OCI-LY1 (cell line): Measurements from ENCODE around the gene OSR1.

Experiments
- H2AFZ ChIP-seq: fragments of 200-600 bp; sonication (generic), shearing (Covaris generic); 2 replicates; pipeline ENCODE4 v1.6.0; 2014; ENCODE audit warnings: antibody characterized with exemption, mild to moderate bottlenecking, low read length
- H3F3A ChIP-seq: fragments of 200-600 bp; sonication (generic), shearing (Covaris generic); 2 replicates; pipeline ENCODE4 v1.6.0; 2014; ENCODE audit warnings: mild to moderate bottlenecking, antibody characterized with exemption, low read length, moderate library complexity; ENCODE audit not compliant: insufficient read depth
- H3K27ac ChIP-seq: fragments of 200-600 bp; sonication (generic); 2 replicates; pipeline ENCODE4 v1.5.1; 2014; ENCODE audit warnings: low read length, mixed run types, mild to moderate bottlenecking, low read depth; ENCODE audit not compliant: poor library complexity, severe bottlenecking
- H3K27me3 ChIP-seq: fragments of 200-600 bp; sonication (generic); 2 replicates; pipeline ENCODE4 v1.6.0; 2014; ENCODE audit warnings: antibody characterized with exemption, mild to moderate bottlenecking, low read length, moderate library complexity; ENCODE audit not compliant: insufficient read depth
- H3K36me3 ChIP-seq: fragments of 200-600 bp; sonication (generic); 2 replicates; pipeline ENCODE4 v1.6.1; 2014; ENCODE audit warnings: mild to moderate bottlenecking, antibody characterized with exemption, low read length, moderate library complexity, mixed read lengths; ENCODE audit not compliant: insufficient read depth
- H3K4me1 ChIP-seq: fragments of 200-600 bp; sonication (generic); 2 replicates; pipeline ENCODE4 v1.5.1; 2014; ENCODE audit warnings: mild to moderate bottlenecking, low read length, moderate library complexity; ENCODE audit not compliant: insufficient read depth, severe bottlenecking
- H3K4me2 ChIP-seq: fragments of 200-600 bp; sonication (generic), shearing (Covaris generic); 2 replicates; pipeline ENCODE4 v1.6.1; 2014; ENCODE audit warnings: low read length
- H3K4me3 ChIP-seq: fragments of 200-600 bp; sonication (generic); 2 replicates; pipeline ENCODE4 v1.5.1; 2014; ENCODE audit warnings: low read length, low read depth, mild to moderate bottlenecking, mixed read lengths; ENCODE audit not compliant: poor library complexity, severe bottlenecking
- H3K79me2 ChIP-seq: fragments of 200-600 bp; shearing (Covaris generic); 2 replicates; pipeline ENCODE4 v1.6.1; 2016; ENCODE audit warnings: mixed run types, low read length, mixed read lengths; ENCODE audit not compliant: insufficient read depth
- H3K9ac ChIP-seq: fragments of 200-600 bp; sonication (generic), shearing (Covaris generic); 2 replicates; pipeline ENCODE4 v1.6.1; 2014; ENCODE audit warnings: mild to moderate bottlenecking, low read length, mixed read lengths
- H3K9me2 ChIP-seq: fragments of 200-600 bp; sonication (generic), shearing (Covaris generic); 2 replicates; pipeline ENCODE4 v1.6.1; 2014; ENCODE audit warnings: low read depth, mild to moderate bottlenecking, low read length, mixed read lengths
- H3K9me3 ChIP-seq: fragments of 200-600 bp; shearing (Covaris generic); 2 replicates; pipeline ENCODE4 v1.6.1; 2014; ENCODE audit warnings: low read length, mixed read lengths
- H4K20me1 ChIP-seq: fragments of 200-600 bp; sonication (generic), shearing (Covaris generic); 2 replicates; pipeline ENCODE4 v1.6.0; 2016; ENCODE audit warnings: mild to moderate bottlenecking, low read length; ENCODE audit not compliant: insufficient read depth
- EZH2 ChIP-seq: fragments of 200-600 bp; sonication (generic), shearing (Covaris generic); IDR thresholded peaks from 2 replicates; pipeline ENCODE4 v1.8.0; 2017; ENCODE audit warnings: borderline replicate concordance, mixed run types, mild to moderate bottlenecking, antibody characterized with exemption, low read length, moderate library complexity, mixed read lengths
- TF ChIP-seq, protein P1 (sequence below): fragments of 200-600 bp; sonication (generic), shearing (Covaris generic); IDR thresholded peaks from 2 replicates; pipeline ENCODE4 v1.5.1; 2017; ENCODE audit warnings: mild to moderate bottlenecking, antibody characterized with exemption, low read length, moderate library complexity, mixed read lengths

The OSR1 gene

DNA sequence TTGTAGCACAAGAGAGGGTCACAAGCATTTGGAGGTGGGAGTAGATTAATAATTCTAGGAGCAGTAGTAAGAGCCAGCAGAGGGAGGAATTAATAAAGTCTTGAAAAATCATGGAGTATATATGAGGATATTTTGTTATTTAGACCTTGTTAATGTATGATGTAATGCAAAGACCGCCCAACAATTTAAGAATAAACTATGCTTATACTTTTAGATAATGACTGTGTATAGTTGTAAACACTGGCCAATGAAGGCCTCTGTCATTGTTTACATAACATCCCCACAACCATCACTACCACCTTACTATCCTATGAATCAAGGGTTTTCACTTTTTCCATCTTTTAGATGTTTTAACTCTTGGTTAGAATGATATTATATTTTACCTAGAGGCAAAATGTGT, 37.6 kb downstream of the OSR1 start:
- TF ChIP-seq, protein P1, sequence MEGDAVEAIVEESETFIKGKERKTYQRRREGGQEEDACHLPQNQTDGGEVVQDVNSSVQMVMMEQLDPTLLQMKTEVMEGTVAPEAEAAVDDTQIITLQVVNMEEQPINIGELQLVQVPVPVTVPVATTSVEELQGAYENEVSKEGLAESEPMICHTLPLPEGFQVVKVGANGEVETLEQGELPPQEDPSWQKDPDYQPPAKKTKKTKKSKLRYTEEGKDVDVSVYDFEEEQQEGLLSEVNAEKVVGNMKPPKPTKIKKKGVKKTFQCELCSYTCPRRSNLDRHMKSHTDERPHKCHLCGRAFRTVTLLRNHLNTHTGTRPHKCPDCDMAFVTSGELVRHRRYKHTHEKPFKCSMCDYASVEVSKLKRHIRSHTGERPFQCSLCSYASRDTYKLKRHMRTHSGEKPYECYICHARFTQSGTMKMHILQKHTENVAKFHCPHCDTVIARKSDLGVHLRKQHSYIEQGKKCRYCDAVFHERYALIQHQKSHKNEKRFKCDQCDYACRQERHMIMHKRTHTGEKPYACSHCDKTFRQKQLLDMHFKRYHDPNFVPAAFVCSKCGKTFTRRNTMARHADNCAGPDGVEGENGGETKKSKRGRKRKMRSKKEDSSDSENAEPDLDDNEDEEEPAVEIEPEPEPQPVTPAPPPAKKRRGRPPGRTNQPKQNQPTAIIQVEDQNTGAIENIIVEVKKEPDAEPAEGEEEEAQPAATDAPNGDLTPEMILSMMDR = no peak
- TF ChIP-seq EZH2 = no peak
- H3K27me3 ChIP-seq = no peaks in the 10 kb centered on the region
- no peak overlapping the region for H2AFZ ChIP-seq
- H3K9me2 ChIP-seq = no peaks in the 10 kb centered on the region
- no peaks in the 10 kb centered on the region for H3K9me3 ChIP-seq
- H4K20me1 ChIP-seq = no peaks in the 10 kb centered on the region
- H3K79me2 ChIP-seq = no peaks in the 10 kb centered on the region
- no peak overlapping the region for H3K4me3 ChIP-seq
- H3K4me1 ChIP-seq = no peaks in the 10 kb centered on the region
- H3F3A ChIP-seq = no peaks in the 10 kb centered on the region
- H3K36me3 ChIP-seq = no peaks in the 10 kb centered on the region
- H3K27ac ChIP-seq = no peak overlapping the region
- H3K9ac ChIP-seq = no peak overlapping the region
- no peak overlapping the region for H3K4me2 ChIP-seq

GRCh38 chr2:19319698-19320097, 38.7 kb downstream of the OSR1 start:
- H3K36me3 ChIP-seq = no peaks in the 10 kb centered on the region
- H3K27me3 ChIP-seq = no peaks in the 10 kb centered on the region
- H3K9me3 ChIP-seq = no peaks in the 10 kb centered on the region
- H3K79me2 ChIP-seq = no peaks in the 10 kb centered on the region
- H4K20me1 ChIP-seq = no peaks in the 10 kb centered on the region
- H3K4me3 ChIP-seq = no peak overlapping the region
- H3K4me2 ChIP-seq = no peak overlapping the region
- no peaks in the 10 kb centered on the region for H3K9me2 ChIP-seq
- H3F3A ChIP-seq = no peaks in the 10 kb centered on the region
- no peaks in the 10 kb centered on the region for H3K4me1 ChIP-seq
- no peak overlapping the region for H3K27ac ChIP-seq
- no peak overlapping the region for H2AFZ ChIP-seq
- no peak for TF ChIP-seq EZH2
- TF ChIP-seq, protein P1 = no peak
- no peak overlapping the region for H3K9ac ChIP-seq

GRCh38 chr2:19319064-19319463, 39.4 kb downstream of the OSR1 start:
- Histone ChIP-seq H3K9ac (no peak overlapping the region), H3K4me1 (no peaks in the 10 kb centered on the region), H3K9me2 (no peaks in the 10 kb centered on the region), H3K36me3 (no peaks in the 10 kb centered on the region), H3K4me3 (no peak overlapping the region), H3K27me3 (no peaks in the 10 kb centered on the region), H3K79me2 (no peaks in the 10 kb centered on the region), H3K4me2 (no peak overlapping the region), H3K9me3 (no peaks in the 10 kb centered on the region), H4K20me1 (no peaks in the 10 kb centered on the region), H3F3A (no peaks in the 10 kb centered on the region), H2AFZ (no peak overlapping the region), H3K27ac (no peak overlapping the region)
- TF ChIP-seq EZH2 = no peak
- TF ChIP-seq, protein P1 = no peak
